ENCODE data around the gene BCAS3.

- no peak for TF ChIP-seq POLR2A (IDR thresholded peaks at IDR 0.05)
- TF ChIP-seq CTCF (IDR thresholded peaks at IDR 0.05): no peak
- TF ChIP-seq POLR2AphosphoS5 (IDR thresholded peaks at IDR 0.05): no peak
Measured at GRCh38 chr17:60941571-60941970, 263.9 kb downstream of the BCAS3 start.

All from transverse colon (tissue), 4 donors.